ENCODE data around the gene ZC3H18.

The ZC3H18 gene

GRCh38 chr16:88577166-88577565 is 7.0 kb downstream of the ZC3H18 start:
- no peaks in the 10 kb centered on the region for H3K9me3 Mint-ChIP-seq
- ATAC-seq (no peak), DNase-seq (no peak)
- peaks cover 52% of the 10 kb centered on the region for H3K36me3 Mint-ChIP-seq (ENCODE audit: low read depth)
- H3K27ac Mint-ChIP-seq = peak overlapping the region; percentile 16
- H3K4me3 Mint-ChIP-seq = no peak overlapping the region
- H3K27me3 Mint-ChIP-seq = no peaks in the 10 kb centered on the region
- H3K4me1 Mint-ChIP-seq = peaks cover 42% of the 10 kb centered on the region

DNA sequence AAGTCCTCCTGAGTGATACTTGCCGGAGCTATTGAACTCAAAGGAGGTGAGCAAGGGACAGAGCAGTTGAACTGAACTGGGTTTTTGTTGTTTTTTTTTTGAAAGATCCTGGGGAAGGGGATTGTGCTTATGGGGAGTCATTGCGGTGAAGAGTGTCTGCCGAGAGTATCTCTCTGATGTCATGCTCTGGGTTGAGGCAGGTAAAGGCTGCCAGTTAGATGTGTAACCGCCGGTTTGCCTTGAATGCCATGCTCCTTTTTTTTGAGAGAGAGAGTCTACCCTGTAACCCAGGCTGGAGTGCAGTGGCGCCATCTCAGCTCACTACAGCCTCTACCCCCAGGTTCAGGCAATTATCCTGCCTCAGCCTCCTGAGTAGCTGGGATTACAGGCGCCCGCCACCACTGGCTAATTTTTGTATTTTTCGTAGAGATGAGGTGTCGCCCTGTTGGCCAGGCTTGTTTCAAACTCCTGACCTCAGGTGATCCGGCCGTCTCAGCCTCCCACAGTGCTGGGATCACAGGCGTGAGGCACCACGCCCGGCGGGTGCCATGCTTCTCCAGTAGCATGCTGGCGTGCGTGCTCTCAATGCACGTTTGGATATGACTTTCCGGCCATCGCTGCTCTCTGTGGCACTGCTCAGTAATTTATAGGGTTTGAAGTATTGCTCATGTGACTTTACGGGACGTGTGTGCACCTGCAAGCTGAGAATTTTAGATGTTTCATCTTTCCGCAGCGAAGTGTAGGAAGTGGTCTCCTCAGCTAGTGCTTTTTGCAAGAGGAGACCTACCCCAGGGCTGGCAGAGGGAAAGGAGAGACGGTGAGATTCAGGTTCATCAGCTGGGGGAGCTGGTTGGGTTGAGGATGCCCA is 8.5 kb downstream of the ZC3H18 start:
- H3K27me3 Mint-ChIP-seq = no peaks in the 10 kb centered on the region
- no peak for ATAC-seq
- H3K9me3 Mint-ChIP-seq = no peaks in the 10 kb centered on the region
- peaks cover 43% of the 10 kb centered on the region for H3K36me3 Mint-ChIP-seq (ENCODE audit: low read depth)
- peak overlapping the region; percentile 64 for H3K27ac Mint-ChIP-seq
- peak overlapping the region; percentile 2 for H3K4me3 Mint-ChIP-seq
- no peak for DNase-seq
- H3K4me1 Mint-ChIP-seq = peaks cover 35% of the 10 kb centered on the region

- H3K27me3 Mint-ChIP-seq = no peaks in the 10 kb centered on the region
- no peak overlapping the region for H3K4me3 Mint-ChIP-seq
- peaks cover 45% of the 10 kb centered on the region for H3K4me1 Mint-ChIP-seq
- H3K9me3 Mint-ChIP-seq = no peaks in the 10 kb centered on the region
- peaks cover 45% of the 10 kb centered on the region for H3K36me3 Mint-ChIP-seq (ENCODE audit: low read depth)
- ATAC-seq = no peak
- no peak for DNase-seq
- H3K27ac Mint-ChIP-seq = peak overlapping the region; percentile 22
These were observed 10.2 kb downstream of the ZC3H18 start for GRCh38 chr16:88580371-88580770.

DNA sequence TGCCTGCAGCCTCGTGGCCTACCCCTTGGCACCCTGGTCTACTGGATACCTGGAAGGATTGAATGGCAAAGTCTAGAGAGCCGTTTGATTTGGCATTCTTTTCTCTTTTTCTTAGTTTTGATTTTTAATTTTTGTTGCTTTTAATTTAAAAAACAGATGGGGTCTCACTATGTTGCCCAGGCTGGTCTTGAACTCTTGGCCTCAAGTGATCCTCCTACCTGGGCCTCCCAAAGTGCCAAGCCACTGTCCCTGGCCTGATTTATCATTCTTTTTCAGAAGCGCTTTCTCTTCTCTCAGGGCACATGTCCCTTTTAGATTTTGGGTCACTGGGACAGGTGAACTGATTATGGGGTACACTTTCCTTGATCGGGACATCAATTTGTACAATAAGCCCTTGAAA is 10.8 kb downstream of the ZC3H18 start:
- no peak for ATAC-seq
- Mint-ChIP-seq H3K4me3 (no peak overlapping the region), H3K4me1 (peaks cover 45% of the 10 kb centered on the region)

DNA sequence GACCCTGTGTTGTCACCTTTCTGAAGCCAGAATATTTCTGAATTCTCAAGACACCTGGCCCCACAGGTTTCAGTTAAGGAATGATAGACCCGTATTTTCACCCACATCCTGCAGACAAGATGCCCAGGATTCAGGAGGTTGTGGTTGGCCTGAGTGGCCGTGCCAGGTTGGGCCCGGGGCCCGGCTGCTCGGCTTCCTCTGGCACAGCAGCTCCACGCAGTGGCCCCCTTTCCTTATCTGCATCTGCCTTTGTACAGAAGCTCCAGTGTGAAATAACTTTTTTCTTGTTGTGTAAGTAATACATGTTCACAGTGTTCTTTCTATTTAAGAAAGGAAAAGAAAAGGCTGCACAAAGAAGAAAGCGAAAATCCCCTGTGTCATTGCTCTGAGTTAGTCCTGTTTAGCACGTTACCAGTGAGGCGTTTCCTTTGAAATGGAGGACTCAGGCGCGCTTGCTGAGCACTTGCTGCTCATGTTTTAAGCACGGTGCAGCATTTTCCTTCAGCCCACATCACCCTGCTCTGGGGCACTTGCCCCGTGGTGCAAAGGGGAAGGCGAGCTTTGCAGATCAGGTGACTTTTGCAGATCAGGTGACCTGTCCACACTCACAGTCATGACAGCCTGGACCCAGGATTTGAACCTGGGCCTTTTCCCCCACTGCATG is 12.8 kb downstream of the ZC3H18 start:
- no peaks in the 10 kb centered on the region for H3K27me3 Mint-ChIP-seq
- no peak overlapping the region for H3K27ac Mint-ChIP-seq
- H3K36me3 Mint-ChIP-seq (ENCODE audit: low read depth) = peaks cover 43% of the 10 kb centered on the region
- H3K4me1 Mint-ChIP-seq = peaks cover 40% of the 10 kb centered on the region
- ATAC-seq (no peak), DNase-seq (no peak)
- no peaks in the 10 kb centered on the region for H3K9me3 Mint-ChIP-seq
- H3K4me3 Mint-ChIP-seq = no peak overlapping the region

More for the DNA sequence above, 10.8 kb downstream of the ZC3H18 start:
- Mint-ChIP-seq H3K36me3 (ENCODE audit: low read depth) (peaks cover 47% of the 10 kb centered on the region), H3K27ac (peak overlapping the region; percentile 22), H3K27me3 (no peaks in the 10 kb centered on the region), H3K9me3 (no peaks in the 10 kb centered on the region)
- no peak for DNase-seq

DNA sequence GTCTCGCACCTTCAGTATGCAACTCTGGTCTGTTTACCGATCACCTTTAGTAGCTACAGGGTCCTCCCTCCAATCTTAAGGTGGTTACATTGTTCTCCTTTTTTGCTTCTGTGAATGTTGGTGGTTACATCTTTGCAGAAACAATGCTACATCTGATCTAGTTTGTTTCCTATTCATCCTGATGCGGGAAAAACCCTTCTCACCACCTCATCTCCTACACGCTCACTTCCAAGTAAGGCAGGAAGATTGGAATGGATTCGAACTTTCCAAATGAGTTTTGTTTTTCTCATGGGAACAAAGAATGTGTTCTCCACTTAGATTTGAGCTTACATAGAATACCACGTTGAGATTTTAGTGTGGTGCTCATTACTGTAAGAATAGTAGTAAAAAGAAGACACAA is 14.5 kb downstream of the ZC3H18 start:
- Mint-ChIP-seq H3K4me1 (peaks cover 39% of the 10 kb centered on the region), H3K9me3 (no peaks in the 10 kb centered on the region), H3K27ac (peak overlapping the region; percentile 26), H3K36me3 (ENCODE audit: low read depth) (peaks cover 49% of the 10 kb centered on the region), H3K4me3 (no peak overlapping the region), H3K27me3 (no peaks in the 10 kb centered on the region)
- ATAC-seq = no peak
- DNase-seq = no peak

DNA sequence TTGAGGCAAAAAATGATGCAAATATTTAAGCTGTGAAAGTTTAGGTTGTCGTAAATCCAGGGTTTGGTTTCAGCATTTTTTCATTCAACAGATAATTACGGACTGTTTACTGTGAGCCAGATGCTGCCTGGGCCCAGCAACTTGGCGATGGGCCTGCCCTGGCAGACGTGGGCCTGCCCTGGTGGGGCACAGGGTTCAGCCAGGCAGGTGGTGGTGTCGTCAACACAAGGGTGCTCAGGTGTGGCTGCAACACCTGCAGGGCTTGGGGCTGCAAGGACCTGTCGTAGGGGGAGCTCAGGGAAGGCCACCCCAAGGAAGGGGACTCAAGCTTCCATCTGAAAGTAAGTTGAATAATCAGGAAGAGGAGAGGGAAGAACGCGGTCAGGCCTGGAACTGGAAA is 15.1 kb downstream of the ZC3H18 start:
- Mint-ChIP-seq H3K27ac (no peak overlapping the region), H3K36me3 (ENCODE audit: low read depth) (peaks cover 54% of the 10 kb centered on the region), H3K27me3 (no peaks in the 10 kb centered on the region), H3K9me3 (no peaks in the 10 kb centered on the region), H3K4me1 (peaks cover 42% of the 10 kb centered on the region), H3K4me3 (no peak overlapping the region)
- ATAC-seq (no peak), DNase-seq (no peak)

DNA sequence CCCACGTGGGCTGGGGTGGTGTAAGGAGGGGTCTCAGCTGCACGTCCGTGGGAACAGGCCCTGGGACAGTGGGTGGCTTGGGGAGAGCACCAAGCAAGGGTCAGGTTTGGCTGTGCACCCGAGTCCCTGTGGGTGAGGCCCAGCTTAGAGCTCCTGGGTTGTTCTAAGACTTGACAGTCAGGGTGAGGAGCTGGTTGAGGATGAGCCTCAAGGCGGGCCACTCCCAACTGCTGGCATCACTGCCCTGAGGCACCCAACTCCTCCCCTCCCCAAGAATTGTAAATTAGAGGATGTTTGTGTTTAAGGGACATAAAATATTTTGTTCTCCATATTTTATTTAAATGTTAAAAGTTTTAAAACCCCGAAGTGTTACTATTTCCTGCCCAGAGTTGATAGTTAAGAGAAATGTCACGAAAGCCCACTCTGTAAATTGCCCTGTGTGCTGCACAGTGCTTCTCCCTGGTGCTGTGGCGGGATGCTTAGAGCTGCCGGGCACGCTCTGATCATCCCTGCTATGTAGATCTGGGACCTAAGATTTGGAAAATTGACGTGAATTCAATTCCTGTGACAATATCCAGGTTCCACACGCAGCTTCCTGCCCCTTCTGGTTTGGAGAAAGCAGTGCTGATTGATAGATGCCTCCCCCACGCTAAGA is 15.9 kb downstream of the ZC3H18 start:
- no peak overlapping the region for H3K27ac Mint-ChIP-seq
- H3K4me1 Mint-ChIP-seq = peaks cover 40% of the 10 kb centered on the region
- H3K36me3 Mint-ChIP-seq (ENCODE audit: low read depth) = peaks cover 55% of the 10 kb centered on the region
- DNase-seq (no peak), ATAC-seq (no peak)
- H3K27me3 Mint-ChIP-seq = no peaks in the 10 kb centered on the region
- H3K9me3 Mint-ChIP-seq = no peaks in the 10 kb centered on the region
- no peak overlapping the region for H3K4me3 Mint-ChIP-seq

DNA sequence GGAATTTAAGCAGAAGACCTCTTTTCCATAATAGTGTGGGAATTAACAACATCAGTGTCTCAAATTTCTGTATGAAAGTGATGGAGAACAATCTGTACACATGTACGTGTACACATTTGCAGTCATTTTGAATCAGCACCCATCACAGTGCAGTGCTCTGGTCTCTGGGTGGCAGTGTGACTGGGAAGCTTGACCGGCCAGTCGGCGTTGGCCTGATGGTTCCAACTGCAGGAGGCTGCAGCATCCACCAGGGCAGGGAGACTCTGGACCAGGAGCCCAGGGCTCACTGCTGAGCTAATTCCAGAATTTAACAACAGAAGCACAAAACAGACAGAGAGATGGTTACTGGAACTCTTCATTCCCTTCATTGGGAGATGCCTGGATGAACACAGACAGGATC is 17.9 kb downstream of the ZC3H18 start:
- Mint-ChIP-seq H3K9me3 (no peaks in the 10 kb centered on the region), H3K4me1 (peaks cover 36% of the 10 kb centered on the region), H3K36me3 (ENCODE audit: low read depth) (peaks cover 55% of the 10 kb centered on the region), H3K4me3 (no peak overlapping the region), H3K27ac (no peak overlapping the region), H3K27me3 (no peaks in the 10 kb centered on the region)
- DNase-seq (no peak), ATAC-seq (no peak)

DNA sequence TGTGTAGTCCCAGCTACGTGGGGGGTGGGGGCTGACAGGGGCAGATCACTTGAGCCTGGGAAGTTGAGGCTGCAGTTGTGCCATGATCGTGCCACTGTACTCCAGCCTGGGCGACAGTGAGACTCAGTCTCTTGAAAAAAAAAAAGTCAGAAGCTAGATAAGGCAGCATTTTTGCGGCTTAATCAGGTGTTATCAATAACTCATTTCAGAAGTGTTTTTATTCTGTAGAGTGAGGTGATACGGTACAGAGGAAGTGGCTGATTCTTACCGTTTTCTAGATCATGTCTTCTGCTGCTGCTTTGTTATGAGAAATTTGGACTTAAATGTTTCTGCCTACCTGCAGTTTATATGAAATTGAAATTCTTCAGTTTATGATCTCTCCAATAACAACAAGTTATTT is 18.6 kb downstream of the ZC3H18 start:
- H3K4me1 Mint-ChIP-seq = peaks cover 33% of the 10 kb centered on the region
- ATAC-seq (no peak), DNase-seq (no peak)
- H3K9me3 Mint-ChIP-seq = no peaks in the 10 kb centered on the region
- no peaks in the 10 kb centered on the region for H3K27me3 Mint-ChIP-seq
- H3K36me3 Mint-ChIP-seq (ENCODE audit: low read depth) = peaks cover 54% of the 10 kb centered on the region
- no peak overlapping the region for H3K27ac Mint-ChIP-seq
- no peak overlapping the region for H3K4me3 Mint-ChIP-seq

DNA sequence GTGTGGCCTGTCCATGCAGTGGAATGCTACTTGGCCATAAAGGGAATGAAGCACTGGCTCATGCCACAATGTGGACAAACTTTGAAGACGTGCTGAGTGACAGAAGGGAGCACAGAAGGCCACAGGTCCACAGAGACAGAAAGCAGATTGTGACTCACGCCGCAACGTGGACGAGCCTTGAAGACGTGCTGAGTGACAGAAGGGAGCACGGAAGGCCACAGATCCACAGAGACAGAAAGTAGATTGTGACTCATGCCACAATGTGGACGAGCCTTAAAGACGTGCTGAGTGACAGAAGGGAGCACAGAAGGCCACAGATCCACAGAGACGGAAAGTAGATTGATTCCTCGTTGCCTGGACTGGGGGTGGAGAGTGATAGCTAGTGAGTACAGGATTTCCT is 19.2 kb downstream of the ZC3H18 start:
- no peaks in the 10 kb centered on the region for H3K9me3 Mint-ChIP-seq
- H3K4me3 Mint-ChIP-seq = no peak overlapping the region
- peaks cover 53% of the 10 kb centered on the region for H3K36me3 Mint-ChIP-seq (ENCODE audit: low read depth)
- peaks cover 28% of the 10 kb centered on the region for H3K4me1 Mint-ChIP-seq
- ATAC-seq (peak; percentile 16), DNase-seq (no peak)
- H3K27ac Mint-ChIP-seq = peak overlapping the region; percentile 18
- no peaks in the 10 kb centered on the region for H3K27me3 Mint-ChIP-seq

GRCh38 chr16:88591577-88592021 is 21.4 kb downstream of the ZC3H18 start:
- ATAC-seq = peak; percentile 83
- Mint-ChIP-seq H3K9me3 (no peaks in the 10 kb centered on the region), H3K4me3 (no peak overlapping the region)

GRCh38 chr16:88593061-88593460 is 22.9 kb downstream of the ZC3H18 start:
- Mint-ChIP-seq H3K4me3 (no peak overlapping the region), H3K4me1 (peaks cover 26% of the 10 kb centered on the region), H3K9me3 (no peaks in the 10 kb centered on the region), H3K27ac (no peak overlapping the region), H3K27me3 (no peaks in the 10 kb centered on the region), H3K36me3 (ENCODE audit: low read depth) (peaks cover 42% of the 10 kb centered on the region)
- ATAC-seq = no peak
- no peak for DNase-seq

More at GRCh38 chr16:88591577-88592021, 21.4 kb downstream of the ZC3H18 start:
- peaks cover 49% of the 10 kb centered on the region for H3K36me3 Mint-ChIP-seq (ENCODE audit: low read depth)
- no peaks in the 10 kb centered on the region for H3K27me3 Mint-ChIP-seq
- DNase-seq = peak; percentile 19
- H3K4me1 Mint-ChIP-seq = peaks cover 21% of the 10 kb centered on the region
- peak overlapping the region; percentile 46 for H3K27ac Mint-ChIP-seq

DNA sequence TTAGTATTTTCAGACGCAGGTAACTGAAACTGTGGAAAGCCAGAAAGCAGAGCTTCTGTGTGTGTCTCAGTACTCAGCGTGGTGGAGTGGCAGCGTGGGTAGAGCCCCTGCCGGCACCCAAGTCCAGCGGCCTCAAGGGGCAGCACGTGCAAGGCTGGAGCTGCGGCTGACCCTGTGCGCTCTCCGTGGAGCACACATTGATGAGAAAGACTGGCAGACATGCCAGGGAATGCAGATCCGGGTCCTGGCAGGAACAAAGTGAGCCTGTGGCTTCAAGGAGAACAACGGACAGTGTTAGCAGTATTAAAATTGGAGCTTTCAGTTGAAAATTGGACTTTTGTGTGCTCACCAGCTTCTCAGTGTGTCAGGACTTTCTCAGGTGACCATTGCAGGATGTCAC is 23.3 kb downstream of the ZC3H18 start:
- Mint-ChIP-seq H3K4me3 (no peak overlapping the region), H3K27me3 (no peaks in the 10 kb centered on the region), H3K4me1 (peaks cover 24% of the 10 kb centered on the region), H3K9me3 (no peaks in the 10 kb centered on the region), H3K27ac (no peak overlapping the region), H3K36me3 (ENCODE audit: low read depth) (peaks cover 39% of the 10 kb centered on the region)
- ATAC-seq (no peak), DNase-seq (no peak)

DNA sequence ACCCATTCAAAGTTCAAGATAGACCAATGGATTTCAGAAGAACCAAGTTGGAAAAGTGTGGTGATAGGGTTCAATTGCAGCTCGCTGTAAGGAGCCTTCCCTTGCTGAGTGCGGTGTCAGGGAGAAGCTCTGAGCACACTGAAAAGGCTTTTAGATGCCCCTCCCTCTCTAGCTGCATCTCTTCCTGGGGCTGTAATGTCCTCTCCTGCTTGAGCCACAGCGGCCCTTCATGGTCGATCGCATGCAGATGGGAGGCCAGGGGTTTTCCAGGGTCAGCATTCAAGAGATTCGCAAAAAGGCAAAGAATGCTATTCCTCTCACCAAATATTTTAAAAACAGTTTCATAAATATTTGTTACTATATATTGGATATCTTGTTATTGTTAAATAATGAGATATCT is 23.7 kb downstream of the ZC3H18 start:
- Mint-ChIP-seq H3K9me3 (no peaks in the 10 kb centered on the region), H3K4me1 (peaks cover 22% of the 10 kb centered on the region), H3K4me3 (no peak overlapping the region), H3K27me3 (no peaks in the 10 kb centered on the region), H3K27ac (no peak overlapping the region), H3K36me3 (ENCODE audit: low read depth) (peaks cover 37% of the 10 kb centered on the region)
- no peak for DNase-seq
- no peak for ATAC-seq

Data from activated naive CD8-positive, alpha-beta T cell treated with anti-CD3 and anti-CD28 coated beads, Interleukin-2, amount 50 U/mL, for 24 hours (primary cell).